BE2C (cell line): ENCODE results near the gene SNX25.

ENCODE experiments used
- DNase-seq: peaks from one replicate; pipeline ENCODE4 v3.0.0-alpha.2; 2020
- H3K27me3 ChIP-seq: fragments of 250-450 bp; sonication (Bioruptor Pico); 2 replicates; pipeline ENCODE4 v1.5.1; 2020; ENCODE audit warnings: mild to moderate bottlenecking
- H3K36me3 ChIP-seq: fragments of 250-450 bp; sonication (Bioruptor Pico); 2 replicates; pipeline ENCODE4 v1.5.1; 2020; ENCODE audit warnings: mild to moderate bottlenecking
- H3K4me1 ChIP-seq: fragments of 250-450 bp; sonication (Bioruptor Pico); 2 replicates; pipeline ENCODE4 v1.5.1; 2020
- H3K4me3 ChIP-seq: 2 replicates; pipeline ENCODE4 v1.5.1; 2011; ENCODE audit warnings: low read depth, low read length
- H3K9me3 ChIP-seq: fragments of 250-450 bp; sonication (Bioruptor Pico); 2 replicates; pipeline ENCODE4 v1.5.1; 2020
- TF ChIP-seq, protein P1 (sequence below): IDR thresholded peaks from 2 replicates; pipeline ENCODE4 v1.5.1; 2012; ENCODE audit warnings: mild to moderate bottlenecking, low read depth, low read length

SNX25 gene

DNA sequence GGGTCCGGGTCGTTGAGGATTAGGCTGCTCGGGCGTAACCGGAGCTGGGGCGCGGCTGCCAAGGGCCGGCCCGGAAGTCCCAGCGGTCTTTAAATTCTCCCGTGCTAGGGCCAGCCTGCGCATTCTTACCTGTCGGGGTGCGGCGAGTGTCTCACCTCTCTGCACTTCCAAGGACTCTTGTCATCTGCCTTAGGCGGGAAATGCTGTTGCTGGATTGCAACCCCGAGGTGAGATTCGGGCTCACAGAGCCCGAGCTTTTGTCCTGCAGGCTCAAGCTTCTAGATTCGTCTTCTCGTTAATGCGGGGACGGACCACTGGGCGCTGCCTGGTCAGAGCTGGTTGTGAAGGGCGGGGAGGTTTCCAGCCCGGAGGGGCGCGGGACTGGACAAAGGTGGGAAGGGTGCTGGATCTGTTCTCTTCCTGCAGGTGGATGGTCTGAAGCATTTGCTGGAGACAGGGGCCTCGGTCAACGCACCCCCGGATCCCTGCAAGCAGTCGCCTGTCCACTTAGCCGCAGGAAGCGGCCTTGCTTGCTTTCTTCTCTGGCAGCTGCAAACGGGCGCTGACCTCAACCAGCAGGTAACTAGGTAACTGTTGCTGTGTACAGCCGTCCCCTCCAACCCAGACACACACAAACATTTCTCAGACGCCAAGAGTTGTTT is 187.5 kb downstream of the SNX25 start, which contains the start of gene ANKRD37:
Gene ANKRD37, plus strand, starts transcription at position 118 of the 662 bp plus-strand sequence. Its CDS starts 83 bp downstream, at position 201.
- TF ChIP-seq, protein P1, sequence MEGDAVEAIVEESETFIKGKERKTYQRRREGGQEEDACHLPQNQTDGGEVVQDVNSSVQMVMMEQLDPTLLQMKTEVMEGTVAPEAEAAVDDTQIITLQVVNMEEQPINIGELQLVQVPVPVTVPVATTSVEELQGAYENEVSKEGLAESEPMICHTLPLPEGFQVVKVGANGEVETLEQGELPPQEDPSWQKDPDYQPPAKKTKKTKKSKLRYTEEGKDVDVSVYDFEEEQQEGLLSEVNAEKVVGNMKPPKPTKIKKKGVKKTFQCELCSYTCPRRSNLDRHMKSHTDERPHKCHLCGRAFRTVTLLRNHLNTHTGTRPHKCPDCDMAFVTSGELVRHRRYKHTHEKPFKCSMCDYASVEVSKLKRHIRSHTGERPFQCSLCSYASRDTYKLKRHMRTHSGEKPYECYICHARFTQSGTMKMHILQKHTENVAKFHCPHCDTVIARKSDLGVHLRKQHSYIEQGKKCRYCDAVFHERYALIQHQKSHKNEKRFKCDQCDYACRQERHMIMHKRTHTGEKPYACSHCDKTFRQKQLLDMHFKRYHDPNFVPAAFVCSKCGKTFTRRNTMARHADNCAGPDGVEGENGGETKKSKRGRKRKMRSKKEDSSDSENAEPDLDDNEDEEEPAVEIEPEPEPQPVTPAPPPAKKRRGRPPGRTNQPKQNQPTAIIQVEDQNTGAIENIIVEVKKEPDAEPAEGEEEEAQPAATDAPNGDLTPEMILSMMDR, result no peak
- H3K4me1 ChIP-seq, result no peaks in the 10 kb centered on the region
- DNase-seq, result no peak
- H3K36me3 ChIP-seq, result no peaks in the 10 kb centered on the region; the same call in 1 of the 2 replicates
- peak within 1 kb of the TSS; percentile 62 for H3K4me3 ChIP-seq
- H3K9me3 ChIP-seq, result no peaks in the 10 kb centered on the region
- no peaks in the 10 kb centered on the region for H3K27me3 ChIP-seq

DNA sequence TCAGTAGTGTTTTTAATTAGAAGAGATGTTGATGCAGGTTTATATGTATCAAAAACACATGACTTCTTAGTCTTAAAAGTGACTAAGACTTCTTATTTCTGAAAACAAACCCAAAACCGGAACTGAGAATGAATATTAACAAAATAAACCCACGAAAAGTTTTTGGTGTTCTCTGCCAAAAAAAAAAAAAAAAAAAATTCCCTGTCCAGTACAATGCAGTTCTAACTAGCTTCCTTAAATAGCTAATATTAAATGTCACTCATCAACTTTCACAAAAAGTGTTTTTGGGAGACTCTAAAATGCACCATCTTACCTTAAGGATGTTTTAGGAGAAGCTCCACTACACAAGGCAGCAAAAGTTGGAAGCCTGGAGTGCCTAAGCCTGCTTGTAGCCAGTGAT is 189.2 kb downstream of the SNX25 start:
- TF ChIP-seq, protein P1, result no peak
- H3K27me3 ChIP-seq, result no peaks in the 10 kb centered on the region
- DNase-seq, result no peak
- H3K4me1 ChIP-seq, result no peaks in the 10 kb centered on the region
- H3K9me3 ChIP-seq, result no peaks in the 10 kb centered on the region
- no peak overlapping the region for H3K4me3 ChIP-seq
- H3K36me3 ChIP-seq, result peaks cover 12% of the 10 kb centered on the region

DNA sequence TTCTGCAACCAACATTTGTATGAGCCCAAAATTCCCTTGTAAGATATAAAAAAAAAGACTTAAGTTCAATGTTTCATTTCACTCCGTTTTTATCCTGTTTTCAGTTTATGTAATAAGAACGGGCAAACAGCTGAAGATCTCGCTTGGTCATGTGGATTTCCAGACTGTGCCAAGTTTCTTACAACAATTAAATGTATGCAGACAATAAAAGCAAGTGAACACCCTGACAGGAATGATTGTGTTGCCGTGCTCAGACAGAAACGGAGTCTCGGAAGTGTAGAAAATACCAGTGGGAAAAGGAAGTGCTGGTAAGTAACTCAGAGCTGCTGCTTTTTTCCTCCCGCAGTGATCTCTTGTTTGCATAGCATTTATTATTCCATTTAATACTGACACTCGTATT is 190.1 kb downstream of the SNX25 start:
- no peaks in the 10 kb centered on the region for H3K27me3 ChIP-seq
- TF ChIP-seq, protein P1, result no peak
- H3K9me3 ChIP-seq, result no peaks in the 10 kb centered on the region
- no peak for DNase-seq
- H3K4me3 ChIP-seq, result no peak overlapping the region
- peaks cover 12% of the 10 kb centered on the region for H3K36me3 ChIP-seq
- no peaks in the 10 kb centered on the region for H3K4me1 ChIP-seq

DNA sequence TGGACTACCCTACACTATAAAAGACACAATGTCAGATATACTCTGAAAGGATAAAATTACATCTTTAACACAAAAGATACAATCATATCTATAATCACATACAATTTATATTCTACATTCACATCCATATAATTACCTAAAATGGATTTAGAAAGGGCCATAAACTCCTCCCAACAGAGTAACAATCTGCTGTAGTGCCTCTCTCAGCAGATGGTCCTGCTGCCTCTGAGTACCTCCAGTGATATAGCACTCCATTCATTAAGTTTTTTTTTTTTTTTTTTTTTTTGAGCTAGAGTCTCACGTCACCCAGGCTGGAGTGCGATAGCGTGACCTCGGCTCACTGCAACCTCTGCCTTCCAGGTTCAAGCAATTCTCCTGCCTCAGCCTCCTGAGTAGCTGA is 194.6 kb downstream of the SNX25 start:
- peaks cover 18% of the 10 kb centered on the region for H3K36me3 ChIP-seq
- H3K4me1 ChIP-seq, result no peaks in the 10 kb centered on the region
- no peak overlapping the region for H3K4me3 ChIP-seq
- TF ChIP-seq, protein P1, result no peak
- no peaks in the 10 kb centered on the region for H3K9me3 ChIP-seq
- H3K27me3 ChIP-seq, result no peaks in the 10 kb centered on the region
- no peak for DNase-seq

DNA sequence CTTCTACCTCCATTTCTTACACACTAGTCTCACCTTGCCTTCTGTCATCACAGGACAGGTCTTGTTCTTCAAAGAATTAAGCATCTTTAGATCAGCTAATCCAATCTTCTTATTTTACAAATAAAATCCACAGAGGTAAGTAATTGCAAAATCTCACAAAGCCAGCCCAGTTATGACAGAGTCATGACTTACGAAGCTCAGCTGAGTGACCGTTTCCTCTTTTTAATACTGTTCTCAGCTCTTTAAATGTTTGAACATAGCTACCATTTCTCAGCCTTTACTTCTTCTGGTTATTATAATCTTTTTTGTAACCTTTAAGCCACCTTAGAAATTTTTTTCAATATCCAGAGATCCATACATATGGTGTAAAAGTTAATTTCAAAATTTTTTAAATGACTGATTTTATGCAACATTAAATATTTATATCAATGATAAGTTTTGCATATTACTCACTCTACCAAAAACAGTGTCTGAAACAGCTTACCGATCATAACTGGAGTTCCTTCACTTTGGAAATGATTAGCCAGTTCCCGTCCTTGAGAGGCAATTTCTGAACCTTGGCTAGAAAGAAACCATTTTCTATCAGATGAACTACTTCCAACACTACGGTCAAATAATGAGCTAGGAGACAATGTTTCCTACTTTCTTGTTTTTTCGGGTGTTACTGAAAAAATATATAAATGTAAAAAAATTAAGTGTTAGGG is 196.1 kb downstream of the SNX25 start:
- no peaks in the 10 kb centered on the region for H3K4me1 ChIP-seq
- no peak overlapping the region for H3K4me3 ChIP-seq
- no peak for DNase-seq
- TF ChIP-seq, protein P1, result no peak
- H3K36me3 ChIP-seq, result peaks cover 18% of the 10 kb centered on the region
- no peaks in the 10 kb centered on the region for H3K9me3 ChIP-seq
- H3K27me3 ChIP-seq, result no peaks in the 10 kb centered on the region

DNA sequence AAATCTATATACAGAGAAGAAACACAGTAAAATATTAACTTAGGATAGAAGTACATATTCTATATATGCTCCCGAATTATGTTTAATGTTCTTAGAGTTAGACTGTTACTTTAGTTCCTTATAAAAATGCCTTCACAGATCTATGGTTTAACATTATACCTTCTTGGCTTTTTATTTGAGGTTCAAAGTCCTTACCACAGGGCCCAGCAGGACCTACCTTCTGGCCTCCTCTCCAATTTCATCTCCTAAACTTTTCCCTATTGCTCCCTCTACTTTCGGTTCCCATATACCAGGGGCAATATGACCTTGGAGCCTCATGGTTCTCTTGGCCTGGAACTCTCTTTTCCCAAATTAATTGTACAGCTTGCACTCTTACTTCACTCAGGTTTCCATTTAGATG is 199.0 kb downstream of the SNX25 start:
- Histone ChIP-seq H3K4me1 (no peaks in the 10 kb centered on the region), H3K27me3 (no peaks in the 10 kb centered on the region), H3K9me3 (no peaks in the 10 kb centered on the region), H3K36me3 (peaks cover 17% of the 10 kb centered on the region), H3K4me3 (no peak overlapping the region)
- TF ChIP-seq, protein P1, result no peak
- DNase-seq, result no peak
